Measurements from ENCODE around the gene CCDC91. TPM values are rescaled to one million over a fixed set of nuclear protein-coding genes. Genes with fewer than 3 reads are reported as not detected.
A peak's percentile ranks its signal among the peaks of the same experiment; 100 is the strongest.

Gene CCDC91
- total and polyA plus RNA-seq, 9 of the 15 experiments (the other 6 are each of a cell fraction or from before 2014, with no cell fraction given): 10.1 to 31.1 (median 26.3) TPM

DNA sequence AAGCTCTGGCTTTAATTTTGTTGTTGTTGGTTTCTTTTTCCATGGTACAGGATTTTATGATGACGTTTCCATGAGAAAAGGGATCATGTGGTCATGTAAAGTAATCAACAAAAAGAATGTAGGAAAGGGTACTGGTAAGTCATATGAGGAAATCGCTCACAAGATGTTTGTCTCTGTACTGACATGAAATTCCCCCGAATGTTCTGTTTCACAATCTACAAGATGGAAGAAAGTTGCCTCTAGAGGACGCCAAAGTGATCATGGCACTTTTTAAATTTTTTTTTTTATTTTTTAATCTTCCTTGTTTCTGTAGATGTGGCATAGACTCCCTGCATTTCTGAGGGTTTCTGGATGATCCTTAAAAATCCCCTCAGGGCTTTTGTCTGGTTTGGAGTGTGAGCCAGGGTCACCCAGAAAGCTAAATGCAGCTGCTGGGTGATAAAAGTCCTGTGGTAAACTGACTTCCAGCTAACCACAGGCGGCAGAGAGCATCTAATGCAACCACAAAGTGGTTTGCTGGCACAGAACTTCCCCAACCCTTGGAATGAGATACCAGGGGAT, 393.5 kb downstream of the CCDC91 start (continued):
- no peak for TF ChIP-seq HMGN3 (IDR thresholded peaks at IDR 0.05; ENCODE audit: borderline replicate concordance, extremely low read depth, insufficient read length, low read depth, low read length)
- TF ChIP-seq EHMT2 (IDR thresholded peaks at IDR 0.05): no peak
- no peak for TF ChIP-seq NRF1 (conservative IDR thresholded peaks at IDR 0.05 in 1 of 2, IDR thresholded peaks at IDR 0.05 in 1 of 2)
- TF ChIP-seq RAD21 (CRISPR knock-in tag; conservative IDR thresholded peaks at IDR 0.05 in 1 of 2, IDR thresholded peaks at IDR 0.05 in 1 of 2): peak in 1 of 2 experiments; percentile 15; a peak in 1 of 4 replicates
- no peak for TF ChIP-seq CEBPG (CRISPR knock-in tag; IDR thresholded peaks at IDR 0.05)
- peak in 1 of 2 experiments; percentile 34; a peak in 1 of 4 replicates for TF ChIP-seq CEBPG (tag; conservative IDR thresholded peaks at IDR 0.05 in 1 of 2, IDR thresholded peaks at IDR 0.05 in 1 of 2)
- TF ChIP-seq ZNF384 (IDR thresholded peaks at IDR 0.05; ENCODE audit: low read depth, low read length): 0 out of 2 replicates have a peak, but pooled peaks have one; percentile 45
- no peak for TF ChIP-seq ZFP36 (IDR thresholded peaks at IDR 0.05; ENCODE audit: low read depth, low read length, partially characterized antibody)
- TF ChIP-seq ESRRA (IDR thresholded peaks at IDR 0.05; ENCODE audit: borderline replicate concordance, low read depth): peak; percentile 22; the same call in 1 of the 2 replicates
- TF ChIP-seq BRF1 (IDR thresholded peaks at IDR 0.05; ENCODE audit: borderline replicate concordance, extremely low read depth, insufficient read length): no peak
- TF ChIP-seq HDAC3 (IDR thresholded peaks at IDR 0.05; ENCODE audit: borderline replicate concordance, partially characterized antibody): no peak
- TF ChIP-seq ZNF140 (CRISPR knock-in tag; IDR thresholded peaks at IDR 0.05): no peak
- peak; percentile 51; the same call in 1 of the 2 replicates for TF ChIP-seq TEAD4 (IDR thresholded peaks at IDR 0.05; ENCODE audit: low read length)
- TF ChIP-seq TEAD4 (CRISPR knock-in tag; IDR thresholded peaks at IDR 0.05; ENCODE audit: borderline replicate concordance): no peak
- TF ChIP-seq RBM34 (IDR thresholded peaks at IDR 0.05; ENCODE audit: borderline replicate concordance, insufficient read depth, low read length): no peak
- no peak for TF ChIP-seq WHSC1 (IDR thresholded peaks at IDR 0.05; ENCODE audit: low read length)
- no peak for TF ChIP-seq HDAC8 (tag; IDR thresholded peaks at IDR 0.05)
- TF ChIP-seq, protein P1, sequence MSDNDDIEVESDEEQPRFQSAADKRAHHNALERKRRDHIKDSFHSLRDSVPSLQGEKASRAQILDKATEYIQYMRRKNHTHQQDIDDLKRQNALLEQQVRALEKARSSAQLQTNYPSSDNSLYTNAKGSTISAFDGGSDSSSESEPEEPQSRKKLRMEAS (CRISPR knock-in tag; IDR thresholded peaks at IDR 0.05): no peak
- TF ChIP-seq, protein P2, sequence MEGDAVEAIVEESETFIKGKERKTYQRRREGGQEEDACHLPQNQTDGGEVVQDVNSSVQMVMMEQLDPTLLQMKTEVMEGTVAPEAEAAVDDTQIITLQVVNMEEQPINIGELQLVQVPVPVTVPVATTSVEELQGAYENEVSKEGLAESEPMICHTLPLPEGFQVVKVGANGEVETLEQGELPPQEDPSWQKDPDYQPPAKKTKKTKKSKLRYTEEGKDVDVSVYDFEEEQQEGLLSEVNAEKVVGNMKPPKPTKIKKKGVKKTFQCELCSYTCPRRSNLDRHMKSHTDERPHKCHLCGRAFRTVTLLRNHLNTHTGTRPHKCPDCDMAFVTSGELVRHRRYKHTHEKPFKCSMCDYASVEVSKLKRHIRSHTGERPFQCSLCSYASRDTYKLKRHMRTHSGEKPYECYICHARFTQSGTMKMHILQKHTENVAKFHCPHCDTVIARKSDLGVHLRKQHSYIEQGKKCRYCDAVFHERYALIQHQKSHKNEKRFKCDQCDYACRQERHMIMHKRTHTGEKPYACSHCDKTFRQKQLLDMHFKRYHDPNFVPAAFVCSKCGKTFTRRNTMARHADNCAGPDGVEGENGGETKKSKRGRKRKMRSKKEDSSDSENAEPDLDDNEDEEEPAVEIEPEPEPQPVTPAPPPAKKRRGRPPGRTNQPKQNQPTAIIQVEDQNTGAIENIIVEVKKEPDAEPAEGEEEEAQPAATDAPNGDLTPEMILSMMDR (IDR thresholded peaks at IDR 0.05 in 2 of 3, conservative IDR thresholded peaks at IDR 0.05 in 1 of 3; ENCODE audit: insufficient read depth in 2 of 3, low read depth in 1 of 3, low read length in 3 of 3): peak; percentile 14 to 56 (median 45); a peak in 4 of 6 replicates
- no peak for TF ChIP-seq JUNB (CRISPR knock-in tag; conservative IDR thresholded peaks at IDR 0.05)
- TF ChIP-seq, protein P3, sequence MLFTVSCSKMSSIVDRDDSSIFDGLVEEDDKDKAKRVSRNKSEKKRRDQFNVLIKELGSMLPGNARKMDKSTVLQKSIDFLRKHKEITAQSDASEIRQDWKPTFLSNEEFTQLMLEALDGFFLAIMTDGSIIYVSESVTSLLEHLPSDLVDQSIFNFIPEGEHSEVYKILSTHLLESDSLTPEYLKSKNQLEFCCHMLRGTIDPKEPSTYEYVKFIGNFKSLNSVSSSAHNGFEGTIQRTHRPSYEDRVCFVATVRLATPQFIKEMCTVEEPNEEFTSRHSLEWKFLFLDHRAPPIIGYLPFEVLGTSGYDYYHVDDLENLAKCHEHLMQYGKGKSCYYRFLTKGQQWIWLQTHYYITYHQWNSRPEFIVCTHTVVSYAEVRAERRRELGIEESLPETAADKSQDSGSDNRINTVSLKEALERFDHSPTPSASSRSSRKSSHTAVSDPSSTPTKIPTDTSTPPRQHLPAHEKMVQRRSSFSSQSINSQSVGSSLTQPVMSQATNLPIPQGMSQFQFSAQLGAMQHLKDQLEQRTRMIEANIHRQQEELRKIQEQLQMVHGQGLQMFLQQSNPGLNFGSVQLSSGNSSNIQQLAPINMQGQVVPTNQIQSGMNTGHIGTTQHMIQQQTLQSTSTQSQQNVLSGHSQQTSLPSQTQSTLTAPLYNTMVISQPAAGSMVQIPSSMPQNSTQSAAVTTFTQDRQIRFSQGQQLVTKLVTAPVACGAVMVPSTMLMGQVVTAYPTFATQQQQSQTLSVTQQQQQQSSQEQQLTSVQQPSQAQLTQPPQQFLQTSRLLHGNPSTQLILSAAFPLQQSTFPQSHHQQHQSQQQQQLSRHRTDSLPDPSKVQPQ (CRISPR knock-in tag; IDR thresholded peaks at IDR 0.05; ENCODE audit: borderline replicate concordance): no peak
- TF ChIP-seq PHB2 (IDR thresholded peaks at IDR 0.05; ENCODE audit: low read depth): no peak
- TF ChIP-seq ELF1 (tag; IDR thresholded peaks at IDR 0.05): no peak
